Cardiac muscle cell (in vitro differentiated cells and primary cell): ENCODE data around the gene MOSPD2. TPM values are rescaled to one million over a fixed set of nuclear protein-coding genes. Genes with fewer than 3 reads are reported as not detected.

Experiments
- DNase-seq, 2 donors: peaks; one replicate each; pipeline versions ENCODE4 v3.0.0 to v3.0.0-alpha.2; 2010 to 2017; ENCODE audit warnings: low read depth in 1 of 2, low spot score in 1 of 2
- H3K27ac ChIP-seq: fragments of 200-600 bp; sonication (generic); 2 replicates; pipeline ENCODE4 v1.5.1; 2016
- H3K27me3 ChIP-seq: fragments of 200-600 bp; sonication (generic); 2 replicates; pipeline ENCODE4 v1.6.0; 2016; ENCODE audit warnings: control low read depth
- H3K36me3 ChIP-seq: fragments of 200-600 bp; sonication (generic); 2 replicates; pipeline ENCODE4 v1.5.1; 2016; ENCODE audit warnings: control low read depth
- H3K4me1 ChIP-seq: fragments of 200-600 bp; sonication (generic); 2 replicates; pipeline ENCODE4 v1.8.1; 2017; ENCODE audit warnings: low read depth, mild to moderate bottlenecking, mixed run types
- H3K4me3 ChIP-seq: fragments of 200-600 bp; sonication (generic); 2 replicates; pipeline ENCODE4 v1.5.1; 2016; ENCODE audit warnings: mild to moderate bottlenecking
- H3K9me3 ChIP-seq: fragments of 200-600 bp; sonication (generic); 2 replicates; pipeline ENCODE4 v1.5.1; 2017; ENCODE audit warnings: low read depth, mild to moderate bottlenecking, control low read depth
- polyA plus RNA-seq: library from polyadenylated mRNA; unstranded; fragments of >200 nt; fragmentation: Nextera tagmentation; extraction: Ambion mirVana; gene quantifications from 2 replicates; pipeline ENCODE4 v1.2.1, GENCODE V29; 2016
- total RNA-seq: library from RNA; depleted of rRNA; stranded (reverse); fragments of >200 nt; gene quantifications from 2 replicates; pipeline ENCODE4 v1.2.3, GENCODE V29; 2016
- TF ChIP-seq, protein P1 (sequence below): IDR thresholded peaks from 2 replicates; pipeline ENCODE4 v1.5.1; 2012; ENCODE audit warnings: low read depth, mild to moderate bottlenecking, low read length

MOSPD2 gene
- total and polyA plus RNA-seq, 2 experiments from 2014 or later = 5.8 to 10.3 TPM

DNA sequence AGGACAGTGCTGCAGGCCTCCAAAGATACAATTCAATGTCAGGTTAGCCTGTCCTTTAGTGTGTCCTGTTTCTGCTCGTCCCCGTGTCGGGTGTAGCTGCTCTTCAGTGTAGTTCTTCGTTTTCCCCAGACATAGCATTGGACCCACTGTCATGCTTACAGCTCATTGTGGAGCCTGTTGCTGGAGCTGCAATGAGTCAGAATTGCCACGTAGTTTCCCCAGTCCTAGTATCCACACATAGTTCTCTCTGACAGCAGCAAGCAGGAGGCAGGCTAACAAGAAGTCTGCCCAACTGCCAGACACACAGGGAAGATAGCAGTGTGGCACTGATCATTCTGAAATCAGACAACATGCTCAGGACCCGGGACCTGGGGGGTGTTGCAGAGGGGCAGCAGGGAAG is 49.2 kb downstream of the MOSPD2 start:
- H3K36me3 ChIP-seq = no peaks in the 10 kb centered on the region
- H3K4me1 ChIP-seq = peaks cover 4% of the 10 kb centered on the region
- peak; percentile 0 to 65 for DNase-seq
- H3K4me3 ChIP-seq = no peak overlapping the region
- H3K27me3 ChIP-seq = no peaks in the 10 kb centered on the region
- peak overlapping the region; percentile 2 for H3K27ac ChIP-seq
- TF ChIP-seq, protein P1, sequence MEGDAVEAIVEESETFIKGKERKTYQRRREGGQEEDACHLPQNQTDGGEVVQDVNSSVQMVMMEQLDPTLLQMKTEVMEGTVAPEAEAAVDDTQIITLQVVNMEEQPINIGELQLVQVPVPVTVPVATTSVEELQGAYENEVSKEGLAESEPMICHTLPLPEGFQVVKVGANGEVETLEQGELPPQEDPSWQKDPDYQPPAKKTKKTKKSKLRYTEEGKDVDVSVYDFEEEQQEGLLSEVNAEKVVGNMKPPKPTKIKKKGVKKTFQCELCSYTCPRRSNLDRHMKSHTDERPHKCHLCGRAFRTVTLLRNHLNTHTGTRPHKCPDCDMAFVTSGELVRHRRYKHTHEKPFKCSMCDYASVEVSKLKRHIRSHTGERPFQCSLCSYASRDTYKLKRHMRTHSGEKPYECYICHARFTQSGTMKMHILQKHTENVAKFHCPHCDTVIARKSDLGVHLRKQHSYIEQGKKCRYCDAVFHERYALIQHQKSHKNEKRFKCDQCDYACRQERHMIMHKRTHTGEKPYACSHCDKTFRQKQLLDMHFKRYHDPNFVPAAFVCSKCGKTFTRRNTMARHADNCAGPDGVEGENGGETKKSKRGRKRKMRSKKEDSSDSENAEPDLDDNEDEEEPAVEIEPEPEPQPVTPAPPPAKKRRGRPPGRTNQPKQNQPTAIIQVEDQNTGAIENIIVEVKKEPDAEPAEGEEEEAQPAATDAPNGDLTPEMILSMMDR = no peak
- H3K9me3 ChIP-seq = no peaks in the 10 kb centered on the region

DNA sequence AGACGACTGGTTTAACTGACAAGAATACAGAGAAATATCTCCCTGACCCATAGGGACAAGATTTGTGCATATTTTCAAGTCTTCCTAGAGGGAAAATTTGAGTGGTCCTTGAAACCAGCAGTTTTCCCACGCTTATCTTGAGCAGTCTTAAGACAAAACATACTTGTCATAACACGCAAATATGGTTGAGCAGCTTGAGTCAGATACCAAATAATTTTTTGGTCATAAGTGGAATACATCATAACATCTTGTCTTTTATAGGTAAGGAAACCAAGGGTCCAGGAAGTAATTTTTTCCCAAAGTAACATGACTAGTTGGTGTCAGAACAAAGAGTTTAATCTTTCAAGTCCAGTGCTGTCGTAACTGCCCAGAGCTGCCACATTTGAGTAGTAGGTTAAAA is 50.5 kb downstream of the MOSPD2 start:
- no peak for DNase-seq

DNA sequence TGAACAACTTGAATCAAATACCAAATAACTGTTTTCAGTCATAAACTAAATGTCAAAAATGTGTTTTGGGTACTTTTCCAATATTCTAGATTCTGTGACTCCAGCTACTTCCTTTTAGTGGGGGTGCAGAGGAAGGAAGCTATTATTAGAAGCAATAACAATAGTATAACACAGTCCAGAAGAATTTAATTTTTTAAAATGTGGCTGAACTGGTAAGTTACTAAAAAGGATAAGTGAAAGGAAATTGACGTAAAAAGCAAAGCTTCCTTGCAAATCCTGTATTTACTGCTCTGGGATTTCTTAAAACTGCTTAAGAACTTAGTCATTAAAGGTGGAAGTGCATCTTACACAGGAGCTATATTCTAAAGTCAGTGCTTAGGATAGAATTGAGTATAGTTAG is 53.2 kb downstream of the MOSPD2 start:
- Histone ChIP-seq H3K4me3 (no peak overlapping the region), H3K36me3 (no peaks in the 10 kb centered on the region), H3K4me1 (peaks cover 4% of the 10 kb centered on the region), H3K27ac (no peak overlapping the region), H3K9me3 (no peaks in the 10 kb centered on the region), H3K27me3 (no peaks in the 10 kb centered on the region)
- no peak for DNase-seq
- TF ChIP-seq, protein P1 = no peak

More for the DNA sequence above, 50.5 kb downstream of the MOSPD2 start:
- H3K27ac ChIP-seq = no peak overlapping the region
- peaks cover 4% of the 10 kb centered on the region for H3K4me1 ChIP-seq
- H3K27me3 ChIP-seq = no peaks in the 10 kb centered on the region
- no peaks in the 10 kb centered on the region for H3K36me3 ChIP-seq
- no peak overlapping the region for H3K4me3 ChIP-seq
- TF ChIP-seq, protein P1 = no peak
- H3K9me3 ChIP-seq = no peaks in the 10 kb centered on the region

DNA sequence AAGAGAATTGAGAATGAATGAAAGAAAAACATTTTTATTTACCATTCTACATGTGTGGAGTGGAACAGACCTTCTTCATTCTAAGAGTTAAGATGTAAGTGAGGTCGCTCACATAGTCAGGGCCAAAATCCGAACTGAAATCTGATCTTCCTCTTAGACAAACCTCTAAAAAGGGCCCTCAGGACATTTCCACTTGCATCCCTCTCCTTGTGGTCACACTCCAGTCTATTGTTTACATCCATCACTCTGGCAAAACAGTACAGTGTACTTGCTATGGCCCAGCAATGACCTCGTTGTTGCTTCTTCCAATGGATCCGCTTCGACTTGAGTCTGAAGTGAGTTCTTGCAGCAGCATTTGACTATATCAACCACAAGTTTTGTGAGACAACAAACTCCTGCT is 54.2 kb downstream of the MOSPD2 start:
- Histone ChIP-seq H3K4me1 (peaks cover 4% of the 10 kb centered on the region), H3K36me3 (no peaks in the 10 kb centered on the region), H3K27ac (no peak overlapping the region), H3K4me3 (no peak overlapping the region), H3K27me3 (no peaks in the 10 kb centered on the region), H3K9me3 (no peaks in the 10 kb centered on the region)
- no peak for DNase-seq
- TF ChIP-seq, protein P1 = no peak

DNA sequence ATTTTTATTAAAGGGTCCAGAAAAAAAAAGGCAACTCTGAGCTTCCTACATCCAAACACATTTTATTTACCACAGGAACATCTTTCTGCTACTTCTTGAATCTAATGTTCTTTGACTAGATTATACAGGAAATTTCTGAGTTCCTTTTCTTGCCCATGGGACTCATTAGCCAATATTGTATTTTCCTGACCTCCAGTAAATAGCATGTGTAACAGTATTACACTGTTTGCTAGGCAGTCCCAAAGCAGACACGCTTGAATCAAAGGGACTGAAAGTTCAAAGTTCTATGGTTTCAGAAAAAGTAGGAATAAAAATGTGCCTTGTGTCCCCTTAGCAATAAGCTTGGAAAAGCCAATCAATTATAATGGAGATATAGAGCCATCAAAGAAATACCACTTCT is 57.4 kb downstream of the MOSPD2 start:
- Histone ChIP-seq H3K4me1 (peaks cover 19% of the 10 kb centered on the region), H3K36me3 (no peaks in the 10 kb centered on the region), H3K4me3 (no peak overlapping the region), H3K27ac (no peak overlapping the region), H3K27me3 (no peaks in the 10 kb centered on the region), H3K9me3 (no peaks in the 10 kb centered on the region)
- DNase-seq = no peak
- TF ChIP-seq, protein P1 = no peak

DNA sequence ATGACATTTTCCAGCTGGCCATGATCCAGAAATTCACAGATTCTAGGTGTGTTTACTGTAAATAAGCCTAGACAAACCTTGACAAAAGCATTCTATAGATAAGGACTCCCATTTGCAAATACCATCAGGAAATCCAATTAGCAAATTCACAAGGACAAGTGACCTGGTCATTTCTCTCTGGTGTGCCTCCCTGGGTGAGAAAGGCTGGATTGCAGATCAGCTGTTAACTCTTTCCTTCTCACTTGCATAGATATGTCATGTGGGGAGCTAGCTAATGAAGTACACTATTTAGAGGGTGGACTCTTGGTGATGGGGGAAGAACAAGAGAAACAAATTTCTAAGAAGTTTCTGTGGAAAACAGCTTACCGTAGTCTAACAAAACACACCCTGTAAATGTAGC is 58.9 kb downstream of the MOSPD2 start:
- no peaks in the 10 kb centered on the region for H3K27me3 ChIP-seq
- H3K27ac ChIP-seq = peak overlapping the region; percentile 25
- no peak for DNase-seq
- peaks cover 20% of the 10 kb centered on the region for H3K4me1 ChIP-seq
- H3K9me3 ChIP-seq = no peaks in the 10 kb centered on the region
- TF ChIP-seq, protein P1 = no peak
- no peak overlapping the region for H3K4me3 ChIP-seq
- H3K36me3 ChIP-seq = no peaks in the 10 kb centered on the region
